ENCODE results near the gene GMPPA. TPM values are rescaled to one million over a fixed set of nuclear protein-coding genes. Genes with fewer than 3 reads are reported as not detected.

GMPPA gene
- polyA plus RNA-seq, 2 of the 4 experiments (the other 2 are of a cell fraction), result 36.2 to 46.2 TPM

- FAIRE-seq (no peak), ATAC-seq (no peak), DNase-seq (ENCODE audit: low read depth in 1 of 2, low spot score in 1 of 2) (no peak)
- no peaks in the 10 kb centered on the region for H3K9me3 ChIP-seq
- no peak overlapping the region for H3K4me2 ChIP-seq
- H3K4me3 ChIP-seq, result no peak overlapping the region
- TF ChIP-seq EHMT2 (IDR thresholded peaks at IDR 0.05; ENCODE audit: low read depth), result no peak
- TF ChIP-seq RNF2 (IDR thresholded peaks at IDR 0.05; ENCODE audit: borderline replicate concordance, low read depth), result no peak
- no peak for TF ChIP-seq E2F6 (IDR thresholded peaks at IDR 0.05; ENCODE audit: borderline replicate concordance, low read depth)
- no peak for TF ChIP-seq CEBPB (IDR thresholded peaks at IDR 0.05)
- no peak for TF ChIP-seq ZC3H11A (IDR thresholded peaks at IDR 0.05)
- no peak for TF ChIP-seq SMC3 (IDR thresholded peaks at IDR 0.05)
- no peak for TF ChIP-seq CTCF (IDR thresholded peaks at IDR 0.05)
- no peak for TF ChIP-seq ZFP36 (IDR thresholded peaks at IDR 0.05; ENCODE audit: borderline replicate concordance, partially characterized antibody)
- TF ChIP-seq SREBF2 (IDR thresholded peaks at IDR 0.05), result no peak
- TF ChIP-seq HEYL (CRISPR knock-in tag; IDR thresholded peaks at IDR 0.05), result no peak
- no peak for TF ChIP-seq KDM1A (IDR thresholded peaks at IDR 0.05; ENCODE audit: low read depth)
- TF ChIP-seq CBX2 (IDR thresholded peaks at IDR 0.05; ENCODE audit: borderline replicate concordance, low read depth), result no peak
- TF ChIP-seq GATA3 (IDR thresholded peaks at IDR 0.05; ENCODE audit: borderline replicate concordance), result no peak
- TF ChIP-seq EP300 (IDR thresholded peaks at IDR 0.05), result no peak
- no peak for TF ChIP-seq CHD4 (IDR thresholded peaks at IDR 0.05; ENCODE audit: borderline replicate concordance)
- TF ChIP-seq NR3C1 (IDR thresholded peaks at IDR 0.05), result no peak
- POLR2A ChIA-PET, result no interaction called here
- CTCF ChIA-PET, result interaction anchor here (79.1 to 89.4 kb wide), 2 partner anchors 4 to 33 kb away, joined by 3291 read pairs; partner anchors contain the start of genes ASIC4, CHPF, GMPPA and SPEG
- H3K27ac ChIP-seq, result no peak overlapping the region
- peaks cover 10% of the 10 kb centered on the region; the same call in 2 of the 3 replicates for H3K4me1 ChIP-seq
These were observed 3.9 kb downstream of the GMPPA start for GRCh38 chr2:219502618-219503017.

DNA sequence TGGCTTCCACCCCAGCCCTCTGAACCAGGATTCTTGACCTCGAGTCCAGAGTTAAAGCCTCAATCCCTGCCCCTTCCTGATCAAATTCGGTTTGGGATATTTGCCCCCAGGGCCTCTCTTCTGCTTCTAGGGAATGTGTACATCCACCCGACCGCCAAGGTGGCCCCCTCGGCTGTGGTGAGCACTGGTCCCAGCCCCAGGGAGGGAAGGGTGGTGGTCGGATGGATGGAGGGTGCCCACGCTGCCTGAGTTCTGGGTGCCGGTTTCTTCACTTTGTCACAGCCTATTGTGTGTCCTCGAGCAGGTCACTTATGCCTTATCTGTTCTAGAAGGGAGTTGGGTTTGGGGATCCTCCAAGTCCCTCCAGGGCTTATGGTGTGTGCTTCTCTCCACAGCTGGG is 6.9 kb downstream of the GMPPA start:
- 80% methylated on average over 7 of the region's 9 CpGs for WGBS (ENCODE audit: missing lambda C conversion rate)
- ChIA-PET POLR2A (no interaction called here), CTCF (interaction anchor here (79.1 to 89.4 kb wide), 2 partner anchors 1 to 36 kb away, joined by 3291 read pairs; partner anchors contain the start of genes ASIC4, CHPF, GMPPA and SPEG)
- peaks cover 11% of the 10 kb centered on the region for H3K4me1 ChIP-seq
- no peak for TF ChIP-seq EHF (CRISPR knock-in tag; IDR thresholded peaks at IDR 0.05)
- no peak for TF ChIP-seq ELK1 (IDR thresholded peaks at IDR 0.05; ENCODE audit: low read depth, low read length)
- TF ChIP-seq MAFK (IDR thresholded peaks at IDR 0.05; ENCODE audit: partially characterized antibody), result no peak
- no peak for TF ChIP-seq HOXB13 (CRISPR knock-in tag; IDR thresholded peaks at IDR 0.05; ENCODE audit: low read depth)
- TF ChIP-seq, protein P1, sequence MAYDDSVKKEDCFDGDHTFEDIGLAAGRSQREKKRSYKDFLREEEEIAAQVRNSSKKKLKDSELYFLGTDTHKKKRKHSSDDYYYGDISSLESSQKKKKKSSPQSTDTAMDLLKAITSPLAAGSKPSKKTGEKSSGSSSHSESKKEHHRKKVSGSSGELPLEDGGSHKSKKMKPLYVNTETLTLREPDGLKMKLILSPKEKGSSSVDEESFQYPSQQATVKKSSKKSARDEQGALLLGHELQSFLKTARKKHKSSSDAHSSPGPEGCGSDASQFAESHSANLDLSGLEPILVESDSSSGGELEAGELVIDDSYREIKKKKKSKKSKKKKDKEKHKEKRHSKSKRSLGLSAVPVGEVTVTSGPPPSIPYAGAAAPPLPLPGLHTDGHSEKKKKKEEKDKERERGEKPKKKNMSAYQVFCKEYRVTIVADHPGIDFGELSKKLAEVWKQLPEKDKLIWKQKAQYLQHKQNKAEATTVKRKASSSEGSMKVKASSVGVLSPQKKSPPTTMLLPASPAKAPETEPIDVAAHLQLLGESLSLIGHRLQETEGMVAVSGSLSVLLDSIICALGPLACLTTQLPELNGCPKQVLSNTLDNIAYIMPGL (CRISPR knock-in tag; IDR thresholded peaks at IDR 0.05; ENCODE audit: borderline replicate concordance), result no peak
- TF ChIP-seq KDM5A (IDR thresholded peaks at IDR 0.05), result no peak
- TF ChIP-seq CHD4 (IDR thresholded peaks at IDR 0.05; ENCODE audit: borderline replicate concordance), result no peak
- no peak overlapping the region for H3K4me3 ChIP-seq
- H3K9me3 ChIP-seq, result no peaks in the 10 kb centered on the region
- no peak for DNase-seq (ENCODE audit: low read depth in 1 of 2, low spot score in 1 of 2)
- ATAC-seq, result no peak
- no peak for FAIRE-seq
- no peak overlapping the region for H3K27ac ChIP-seq
- no peak overlapping the region for H3K4me2 ChIP-seq

All from A549 (cell line).